CD14-positive monocyte (primary cell): ENCODE results near the gene AP1G2. TPM values are rescaled to one million over a fixed set of nuclear protein-coding genes. Genes with fewer than 3 reads are reported as not detected.

Experiments
- DNase-seq, 3 donors: peaks; one replicate each; pipeline ENCODE4 v3.0.0-alpha.2; 2011 to 2022
- H2AFZ ChIP-seq: 2 replicates; pipeline ENCODE4 v1.6.0; 2012; ENCODE audit warnings: mild to moderate bottlenecking, low read depth, low read length, inconsistent platforms; ENCODE audit not compliant: insufficient read depth, poor library complexity, severe bottlenecking
- H3K27ac ChIP-seq, 2 donors: 1 replicate in 1 of 2; 2 replicates in 1 of 2; pipeline ENCODE4 v1.5.1; 2012 to 2013; ENCODE audit warnings: low read length in 2 of 2, control low read depth in 1 of 2, inconsistent platforms in 1 of 2, low read depth in 1 of 2, mild to moderate bottlenecking in 1 of 2
- H3K27me3 ChIP-seq, 2 donors: one replicate each; pipeline versions ENCODE4 v1.6.0 to v1.6.1; 2011 to 2013; ENCODE audit warnings: low read length in 2 of 2; ENCODE audit not compliant: control insufficient read depth in 2 of 2, insufficient read depth in 2 of 2
- H3K36me3 ChIP-seq, 2 donors: replicated peaks in 1 of 2; 1 replicate in 1 of 2; 2 replicates in 1 of 2; pipeline versions ENCODE4 v1.5.1 to v1.6.1; 2012 to 2013; ENCODE audit warnings: low read length in 2 of 2, control low read depth in 1 of 2, inconsistent platforms in 1 of 2, mild to moderate bottlenecking in 1 of 2; ENCODE audit not compliant: insufficient read depth in 2 of 2, control insufficient read depth in 1 of 2
- H3K4me1 ChIP-seq, 2 donors: 1 replicate in 1 of 2; 2 replicates in 1 of 2; pipeline versions ENCODE4 v1.5.1 to v1.6.1; 2012 to 2013; ENCODE audit warnings: low read length in 2 of 2, control low read depth in 1 of 2, inconsistent platforms in 1 of 2, mild to moderate bottlenecking in 1 of 2, moderate library complexity in 1 of 2; ENCODE audit not compliant: insufficient read depth in 2 of 2, control insufficient read depth in 1 of 2
- H3K4me2 ChIP-seq: replicated peaks from 2 replicates; pipeline ENCODE3; 2012; ENCODE audit warnings: low read length, moderate library complexity, mild to moderate bottlenecking; ENCODE audit not compliant: poor library complexity, severe bottlenecking; ENCODE audit errors: extremely low read depth
- H3K4me3 ChIP-seq, 3 experiments: fragments of 200-600 bp in 1 of 3; sonication (generic) in 1 of 3; replicated peaks in 1 of 3; 1 replicate in 2 of 3; 2 replicates in 1 of 3; pipeline ENCODE4 v1.5.1; 2011 to 2013; ENCODE audit warnings: low read length in 3 of 3, mild to moderate bottlenecking in 3 of 3, control low read depth in 2 of 3, low read depth in 2 of 3, inconsistent platforms in 1 of 3, moderate library complexity in 1 of 3
- H3K79me2 ChIP-seq: 2 replicates; pipeline ENCODE4 v1.6.0; 2012; ENCODE audit warnings: mild to moderate bottlenecking, control low read depth, inconsistent platforms, low read length, moderate library complexity; ENCODE audit not compliant: insufficient read depth
- H3K9ac ChIP-seq: 2 replicates; pipeline ENCODE4 v1.6.0; 2017; ENCODE audit warnings: low read length, mild to moderate bottlenecking; ENCODE audit not compliant: insufficient read depth, poor library complexity, severe bottlenecking
- H3K9me3 ChIP-seq, 2 donors: replicated peaks in 1 of 2; 1 replicate in 1 of 2; 2 replicates in 1 of 2; pipeline versions ENCODE4 v1.5.1 to v1.6.1; 2012 to 2013; ENCODE audit warnings: low read length in 2 of 2, control low read depth in 1 of 2; ENCODE audit not compliant: control insufficient read depth in 1 of 2, insufficient read depth in 1 of 2
- H4K20me1 ChIP-seq: 2 replicates; pipeline ENCODE4 v1.6.0; 2012; ENCODE audit warnings: mild to moderate bottlenecking, low read length, control low read depth, moderate library complexity; ENCODE audit not compliant: insufficient read depth
- H3K27ac Mint-ChIP-seq, 7 donors: one replicate each; pipeline ENCODE4 v1.8.0; 2020; ENCODE audit warnings: mild to moderate bottlenecking in 7 of 7, mixed read lengths in 7 of 7, moderate library complexity in 6 of 7, inconsistent platforms in 2 of 7
- H3K27me3 Mint-ChIP-seq, 3 donors: one replicate each; pipeline ENCODE4 v1.8.0; 2021 to 2022; ENCODE audit warnings: low read depth in 3 of 3, mild to moderate bottlenecking in 3 of 3, mixed read lengths in 3 of 3, moderate library complexity in 3 of 3, inconsistent platforms in 1 of 3
- H3K36me3 Mint-ChIP-seq, 2 donors: one replicate each; pipeline ENCODE4 v1.8.0; 2020; ENCODE audit warnings: mixed read lengths in 2 of 2, inconsistent platforms in 1 of 2, mild to moderate bottlenecking in 1 of 2
- H3K4me1 Mint-ChIP-seq: one replicate; pipeline ENCODE4 v1.8.0; 2020; ENCODE audit warnings: mild to moderate bottlenecking, mixed read lengths
- H3K4me3 Mint-ChIP-seq, 2 donors: one replicate each; pipeline ENCODE4 v1.8.0; 2020; ENCODE audit warnings: mild to moderate bottlenecking in 2 of 2, mixed read lengths in 2 of 2, moderate library complexity in 1 of 2
- H3K9me3 Mint-ChIP-seq, 7 donors: one replicate each; pipeline ENCODE4 v1.8.0; 2020 to 2022; ENCODE audit warnings: mixed read lengths in 7 of 7, mild to moderate bottlenecking in 6 of 7, moderate library complexity in 6 of 7, inconsistent platforms in 2 of 7
- CTCF ChIP-seq: fragments of 200-600 bp; IDR thresholded peaks from one replicate; pipeline ENCODE4 v1.8.0; 2022; ENCODE audit warnings: antibody characterized with exemption, mild to moderate bottlenecking
- WGBS: methylation state at CpG from one replicate; pipeline ENCODE4 v1.1.5; 2013; ENCODE audit warnings: missing lambda C conversion rate; ENCODE audit not compliant: insufficient coverage; 5-methylcytosine and 5-hydroxymethylcytosine counted together
- intact Hi-C, 2 donors: fragments of 100-400 bp; cut with micrococcal nuclease; formaldehyde crosslinking; loops; one replicate each; pipeline versions ENCODE4 v1.15.0 to v1.15.1; 2023
- polyA plus RNA-seq, 3 donors: library from polyadenylated mRNA; depleted of rRNA in 1 of 3; unstranded in 2 of 3; stranded (reverse) in 1 of 3; fragments of 300-500 nt in 2 of 3; fragments of >200 nt in 1 of 3; fragmentation: Illumina TruSeq in 2 of 3; gene quantifications; 1 replicate in 2 of 3; 2 replicates in 1 of 3; pipeline ENCODE4 v1.2.3, GENCODE V29; 2012 to 2021

The AP1G2 gene
- polyA plus RNA-seq, 3 donors, result 32.2 to 437 (median 37.0) TPM

GRCh38 chr14:23538785-23539184, 28.8 kb downstream of the AP1G2 start:
- Histone ChIP-seq H3K4me3 (no peak overlapping the region), H3K4me2 (no peak overlapping the region), H2AFZ (no peak overlapping the region), H3K9ac (no peak overlapping the region), H3K27ac (no peak overlapping the region), H3K4me1 (no peaks in the 10 kb centered on the region), H3K36me3 (no peaks in the 10 kb centered on the region), H3K9me3 (no peaks in the 10 kb centered on the region), H4K20me1 (no peaks in the 10 kb centered on the region), H3K27me3 (no peaks in the 10 kb centered on the region), H3K79me2 (no peaks in the 10 kb centered on the region)
- Mint-ChIP-seq H3K4me1 (no peaks in the 10 kb centered on the region), H3K36me3 (no peaks in the 10 kb centered on the region), H3K4me3 (no peak overlapping the region), H3K27ac (no peak overlapping the region), H3K9me3 (peaks cover 0 to 1% (median 0%) of the 10 kb centered on the region in 7 donors), H3K27me3 (peaks cover 6 to 7% (median 7%) of the 10 kb centered on the region in 3 donors)
- intact Hi-C loops, result no loop called here
- DNase-seq, result no peak
- no peak for TF ChIP-seq CTCF
- WGBS, result 95% methylated on average over 5 of the region's 7 CpGs

GRCh38 chr14:23538050-23538718, 29.4 kb downstream of the AP1G2 start:
- H3K79me2 ChIP-seq, result no peaks in the 10 kb centered on the region
- WGBS, result 86% methylated on average over 6 of the region's 10 CpGs
- H3K9me3 ChIP-seq, result no peaks in the 10 kb centered on the region
- H3K27ac Mint-ChIP-seq, result no peak overlapping the region
- no peak overlapping the region for H3K4me3 Mint-ChIP-seq
- no peak for DNase-seq
- peaks cover 6 to 7% (median 7%) of the 10 kb centered on the region in 3 donors for H3K27me3 Mint-ChIP-seq
- H3K4me1 Mint-ChIP-seq, result no peaks in the 10 kb centered on the region
- H3K4me2 ChIP-seq, result no peak overlapping the region
- TF ChIP-seq CTCF, result no peak
- H4K20me1 ChIP-seq, result no peaks in the 10 kb centered on the region
- intact Hi-C loops, result no loop called here
- H3K27me3 ChIP-seq, result no peaks in the 10 kb centered on the region
- no peak overlapping the region for H3K4me3 ChIP-seq
- no peaks in the 10 kb centered on the region for H3K36me3 Mint-ChIP-seq
- H3K9ac ChIP-seq, result no peak overlapping the region
- no peaks in the 10 kb centered on the region for H3K4me1 ChIP-seq
- H2AFZ ChIP-seq, result no peak overlapping the region
- H3K36me3 ChIP-seq, result no peaks in the 10 kb centered on the region
- no peak overlapping the region for H3K27ac ChIP-seq
- H3K9me3 Mint-ChIP-seq, result peaks cover 0 to 1% (median 0%) of the 10 kb centered on the region in 7 donors
